ENCODE measurements around the gene FCGR2B.

The FCGR2B gene

GRCh38 chr1:161676958-161677689, 14.2 kb downstream of the FCGR2B start:
- ATAC-seq, result no peak
- TF ChIP-seq TCF4 (CRISPR knock-in tag; IDR thresholded peaks at IDR 0.05; ENCODE audit: borderline replicate concordance), result no peak
- TF ChIP-seq CSDC2 (CRISPR knock-in tag; IDR thresholded peaks at IDR 0.05), result no peak
- TF ChIP-seq RARB (CRISPR knock-in tag; IDR thresholded peaks at IDR 0.05), result no peak
- no peak for TF ChIP-seq ZFP3 (CRISPR knock-in tag; IDR thresholded peaks at IDR 0.05)

DNA sequence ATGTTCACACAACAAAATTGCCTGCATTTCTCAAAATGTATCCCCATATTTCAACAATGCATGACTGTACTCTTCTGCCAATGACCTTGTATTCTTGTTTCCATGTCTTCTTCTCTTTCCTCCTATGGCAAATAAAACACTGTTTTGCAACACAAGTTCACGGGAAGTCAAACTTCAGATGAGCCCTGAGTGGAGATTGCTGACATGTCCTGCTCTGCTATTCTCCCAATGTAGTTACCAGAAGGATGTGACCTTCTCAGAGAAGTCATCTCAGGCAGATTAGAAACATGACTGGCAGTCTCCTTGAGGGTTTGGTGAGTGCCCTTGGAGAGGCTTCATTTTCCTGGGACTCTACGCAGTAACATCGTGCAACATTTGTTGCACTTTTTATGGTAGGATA, 15.6 kb downstream of the FCGR2B start:
- no peak for ATAC-seq
- TF ChIP-seq ESRRG (CRISPR knock-in tag; IDR thresholded peaks at IDR 0.05), result no peak
- TF ChIP-seq ZFP3 (CRISPR knock-in tag; IDR thresholded peaks at IDR 0.05), result no peak
- no peak for TF ChIP-seq TCF4 (CRISPR knock-in tag; IDR thresholded peaks at IDR 0.05; ENCODE audit: borderline replicate concordance)
- TF ChIP-seq PATZ1 (CRISPR knock-in tag; IDR thresholded peaks at IDR 0.05; ENCODE audit: borderline replicate concordance), result no peak

- TF ChIP-seq, protein P1, sequence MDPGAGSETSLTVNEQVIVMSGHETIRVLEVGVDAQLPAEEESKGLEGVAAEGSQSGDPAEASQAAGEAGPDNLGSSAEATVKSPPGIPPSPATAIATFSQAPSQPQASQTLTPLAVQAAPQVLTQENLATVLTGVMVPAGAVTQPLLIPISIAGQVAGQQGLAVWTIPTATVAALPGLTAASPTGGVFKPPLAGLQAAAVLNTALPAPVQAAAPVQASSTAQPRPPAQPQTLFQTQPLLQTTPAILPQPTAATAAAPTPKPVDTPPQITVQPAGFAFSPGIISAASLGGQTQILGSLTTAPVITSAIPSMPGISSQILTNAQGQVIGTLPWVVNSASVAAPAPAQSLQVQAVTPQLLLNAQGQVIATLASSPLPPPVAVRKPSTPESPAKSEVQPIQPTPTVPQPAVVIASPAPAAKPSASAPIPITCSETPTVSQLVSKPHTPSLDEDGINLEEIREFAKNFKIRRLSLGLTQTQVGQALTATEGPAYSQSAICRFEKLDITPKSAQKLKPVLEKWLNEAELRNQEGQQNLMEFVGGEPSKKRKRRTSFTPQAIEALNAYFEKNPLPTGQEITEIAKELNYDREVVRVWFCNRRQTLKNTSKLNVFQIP (CRISPR knock-in tag; IDR thresholded peaks at IDR 0.05; ENCODE audit: borderline replicate concordance, low read depth), result no peak
- TF ChIP-seq ZNF8 (CRISPR knock-in tag; IDR thresholded peaks at IDR 0.05), result no peak
- ATAC-seq, result no peak
These were observed 18.9 kb downstream of the FCGR2B start for GRCh38 chr1:161681879-161682278.

GRCh38 chr1:161688946-161689345, 26.0 kb downstream of the FCGR2B start:
- TF ChIP-seq GLIS3 (CRISPR knock-in tag; IDR thresholded peaks at IDR 0.05), result no peak
- TF ChIP-seq RARB (CRISPR knock-in tag; IDR thresholded peaks at IDR 0.05), result no peak
- TF ChIP-seq, protein P1 (CRISPR knock-in tag; IDR thresholded peaks at IDR 0.05; ENCODE audit: borderline replicate concordance, low read depth), result no peak
- no peak for TF ChIP-seq ZNF565 (CRISPR knock-in tag; conservative IDR thresholded peaks at IDR 0.05; ENCODE audit: low read depth)
- no peak for TF ChIP-seq ZNF70 (CRISPR knock-in tag; IDR thresholded peaks at IDR 0.05)
- TF ChIP-seq BACH2 (CRISPR knock-in tag; IDR thresholded peaks at IDR 0.05; ENCODE audit: borderline replicate concordance), result no peak
- TF ChIP-seq TCF4 (CRISPR knock-in tag; IDR thresholded peaks at IDR 0.05; ENCODE audit: borderline replicate concordance), result no peak
- TF ChIP-seq CSRNP3 (CRISPR knock-in tag; IDR thresholded peaks at IDR 0.05), result no peak
- TF ChIP-seq TSHZ2 (CRISPR knock-in tag; IDR thresholded peaks at IDR 0.05), result no peak
- TF ChIP-seq ZFP30 (CRISPR knock-in tag; IDR thresholded peaks at IDR 0.05), result no peak
- TF ChIP-seq ZC3H10 (CRISPR knock-in tag; IDR thresholded peaks at IDR 0.05), result no peak
- no peak for TF ChIP-seq CSDC2 (CRISPR knock-in tag; IDR thresholded peaks at IDR 0.05)
- ATAC-seq, result no peak

Data from SK-N-SH treated with all-trans-retinoic acid at 6 μM for 48 hours (cell line).